HepG2 (cell line): ENCODE results near the gene MYO3B. TPM values are rescaled to one million over a fixed set of nuclear protein-coding genes. Genes with fewer than 3 reads are reported as not detected.

Experiments
- ATAC-seq: fragments of 200-7000 bp; cut with Tn5 transposase; 3 replicates; pipeline ENCODE4 v1.9.1; 2020; ENCODE audit warnings: mild to moderate bottlenecking, moderate library complexity
- BruUV-seq: library from RNA; stranded (reverse); fragments of 400-500 nt; replicated peaks from 2 replicates; lab custom pipeline; 2021; lab: Mats Ljungman, UMichigan
- CTCF ChIA-PET: fragments of 300-600 bp; formaldehyde crosslinking; extraction: SDS; loops from one replicate; lab custom pipeline; 2021; ENCODE audit warnings: low total read pairs, inconsistent platforms, low intra/inter-chr PET ratio; lab: Yijun Ruan, JAX
- POLR2A ChIA-PET: fragments of 350-600 bp; sonication (Branson Sonifier 250); formaldehyde crosslinking; loops from one replicate; lab custom pipeline; 2020; ENCODE audit warnings: antibody characterized with exemption, inconsistent platforms; lab: Yijun Ruan, JAX
- DNase-seq: peaks from one replicate; pipeline ENCODE4 v3.0.0-alpha.2; 2015; ENCODE audit warnings: low spot score
- FAIRE-seq: peaks from 3 replicates; lab custom pipeline; 2011; peaks lifted over from hg19 to GRCh38; lab: Jason Lieb, UNC
- H2AFZ ChIP-seq: one replicate; pipeline ENCODE4 v1.6.1; 2011; ENCODE audit warnings: low read length, inconsistent platforms
- H3K27ac ChIP-seq: fragments of 300-600 bp; 3 replicates; pipeline ENCODE4 v1.8.0; 2011; ENCODE audit warnings: mixed run types, mild to moderate bottlenecking, mixed read lengths, low read length, inconsistent platforms; ENCODE audit not compliant: insufficient read depth; ENCODE audit errors: extremely low read length
- H3K27me3 ChIP-seq, 2 experiments: fragments of 200-600 bp in 1 of 2; 2 replicates in 1 of 2; 3 replicates in 1 of 2; pipeline versions ENCODE4 v1.6.0 to v1.8.0; 2011; ENCODE audit warnings: low read length in 2 of 2, mild to moderate bottlenecking in 2 of 2, moderate library complexity in 2 of 2, inconsistent platforms in 1 of 2; ENCODE audit not compliant: insufficient read depth in 2 of 2, control insufficient read depth in 1 of 2
- H3K36me3 ChIP-seq, 2 experiments: fragments of 200-600 bp in 1 of 2; replicated peaks in 1 of 2; 2 replicates in 1 of 2; 3 replicates in 1 of 2; pipeline versions ENCODE4 v1.5.1 to v1.8.0; 2011; ENCODE audit warnings: low read length in 2 of 2, inconsistent platforms in 1 of 2; ENCODE audit not compliant: insufficient read depth in 2 of 2, control insufficient read depth in 1 of 2
- H3K4me1 ChIP-seq: 2 replicates; pipeline ENCODE4 v1.5.1; 2012; ENCODE audit warnings: low read length, inconsistent platforms; ENCODE audit not compliant: insufficient read depth
- H3K4me2 ChIP-seq: 2 replicates; pipeline ENCODE4 v1.6.0; 2011; ENCODE audit warnings: low read depth, low read length, inconsistent platforms
- H3K4me3 ChIP-seq, 3 experiments: fragments of 200-600 bp in 1 of 3; sonication (generic), shearing (Covaris generic) in 1 of 3; replicated peaks in 1 of 3; 2 replicates each; pipeline ENCODE4 v1.5.1; 2011 to 2016; ENCODE audit warnings: low read length in 3 of 3, inconsistent platforms in 2 of 3, low read depth in 2 of 3, mild to moderate bottlenecking in 2 of 3, control low read depth in 1 of 3, mixed read lengths in 1 of 3; ENCODE audit not compliant: insufficient read depth in 1 of 3
- H3K79me2 ChIP-seq: one replicate; pipeline ENCODE4 v1.6.1; 2011; ENCODE audit warnings: low read length, inconsistent platforms; ENCODE audit not compliant: insufficient read depth
- H3K9ac ChIP-seq: 2 replicates; pipeline ENCODE4 v1.6.0; 2011; ENCODE audit warnings: mild to moderate bottlenecking, low read depth, low read length, inconsistent platforms; ENCODE audit not compliant: insufficient read depth
- H3K9me3 ChIP-seq: 2 replicates; pipeline ENCODE4 v1.5.1; 2012; ENCODE audit warnings: mild to moderate bottlenecking, low read length
- H4K20me1 ChIP-seq: 2 replicates; pipeline ENCODE4 v1.6.0; 2011; ENCODE audit warnings: inconsistent platforms, mild to moderate bottlenecking, low read length, moderate library complexity; ENCODE audit not compliant: insufficient read depth
- GZF1 ChIP-seq: sonication (generic); formaldehyde crosslinking; IDR thresholded peaks from 2 replicates; pipeline ENCODE4 v1.5.1; 2020; ENCODE audit warnings: mild to moderate bottlenecking, missing genetic modification reagents
- HMG20A ChIP-seq: IDR thresholded peaks from 2 replicates; pipeline ENCODE4 v1.6.1; 2016; ENCODE audit warnings: borderline replicate concordance
- HMGA1 ChIP-seq: sonication (generic); formaldehyde crosslinking; conservative IDR thresholded peaks from 2 replicates; pipeline ENCODE4 v1.4.0; 2020; ENCODE audit warnings: missing genetic modification reagents
- HOXA9 ChIP-seq: sonication (generic); formaldehyde crosslinking; IDR thresholded peaks from 2 replicates; pipeline ENCODE4 v1.8.1; 2022; ENCODE audit warnings: missing genetic modification reagents, mild to moderate bottlenecking, moderate library complexity, borderline replicate concordance
- SMAD1 ChIP-seq: sonication (generic); formaldehyde crosslinking; IDR thresholded peaks from 2 replicates; pipeline ENCODE4 v1.4.0; 2020; ENCODE audit warnings: missing genetic modification reagents, low read depth, mild to moderate bottlenecking, borderline replicate concordance
- TRAFD1 ChIP-seq: sonication (generic); formaldehyde crosslinking; IDR thresholded peaks from 2 replicates; pipeline ENCODE4 v1.5.1; 2020; ENCODE audit warnings: missing genetic modification reagents, mild to moderate bottlenecking, borderline replicate concordance
- ZNF367 ChIP-seq: sonication (generic); formaldehyde crosslinking; IDR thresholded peaks from 2 replicates; pipeline ENCODE4 v1.4.0; 2020; ENCODE audit warnings: missing genetic modification reagents, borderline replicate concordance
- ZNF383 ChIP-seq: sonication (generic); formaldehyde crosslinking; IDR thresholded peaks from 2 replicates; pipeline ENCODE4 v1.4.0; 2020; ENCODE audit warnings: missing genetic modification reagents, mild to moderate bottlenecking, borderline replicate concordance
- ZNF850 ChIP-seq: sonication (generic); formaldehyde crosslinking; conservative IDR thresholded peaks from 2 replicates; pipeline ENCODE4 v1.9.0; 2021; ENCODE audit warnings: mild to moderate bottlenecking, missing genetic modification reagents
- WGBS: methylation state at CpG from one replicate; pipeline ENCODE4 v1.1.6; 2017; ENCODE audit warnings: low lambda C conversion rate; 5-methylcytosine and 5-hydroxymethylcytosine counted together
- in situ Hi-C: cut with HindIII; loops from 2 replicates; pipeline ENCODE4 v1.10.0; 2017; ENCODE audit warnings: low pct_unique_long_range_greater_than_20kb; ENCODE audit not compliant: extremely low pct_ligation_motif_present
- intact Hi-C: fragments of 100-400 bp; cut with micrococcal nuclease; formaldehyde crosslinking; loops from one replicate; pipeline ENCODE4 v1.10.0; 2022; ENCODE audit not compliant: unreplicated experiment
- polyA plus RNA-seq, 8 experiments: library from polyadenylated mRNA; depleted of rRNA in 3 of 8; stranded (reverse) in 7 of 8; unstranded in 1 of 8; fragments of >200 nt; fragmentation: Illumina TruSeq in 4 of 8; extraction: Trizol in 4 of 8; gene quantifications; 2 replicates each; pipeline versions ENCODE4 v1.2.1 to v1.2.3, GENCODE V29; 2011 to 2016; ENCODE audit warnings: low read depth in 4 of 8, missing spikeins in 1 of 8, mixed read lengths in 1 of 8; ENCODE audit not compliant: insufficient read depth in 1 of 8
- total RNA-seq, 5 experiments: library from RNA; depleted of rRNA; stranded (reverse); fragments of >200 nt; fragmentation: Illumina TruSeq; extraction: Trizol; gene quantifications; 2 replicates each; pipeline ENCODE4 v1.2.3, GENCODE V29; 2016; ENCODE audit warnings: low read depth in 1 of 5

MYO3B gene
- total and polyA plus RNA-seq, 2 of the 13 experiments (the other 11 are each of a cell fraction or from before 2014, with no cell fraction given): 0.01 TPM; not detected in 1

GRCh38 chr2:170140561-170140960 is 37.4 kb upstream of the MYO3B start (continued):
- TF ChIP-seq GZF1: no peak
- no peak for TF ChIP-seq HOXA9 (CRISPR knock-in tag)
- TF ChIP-seq TRAFD1 (CRISPR knock-in tag): no peak

DNA sequence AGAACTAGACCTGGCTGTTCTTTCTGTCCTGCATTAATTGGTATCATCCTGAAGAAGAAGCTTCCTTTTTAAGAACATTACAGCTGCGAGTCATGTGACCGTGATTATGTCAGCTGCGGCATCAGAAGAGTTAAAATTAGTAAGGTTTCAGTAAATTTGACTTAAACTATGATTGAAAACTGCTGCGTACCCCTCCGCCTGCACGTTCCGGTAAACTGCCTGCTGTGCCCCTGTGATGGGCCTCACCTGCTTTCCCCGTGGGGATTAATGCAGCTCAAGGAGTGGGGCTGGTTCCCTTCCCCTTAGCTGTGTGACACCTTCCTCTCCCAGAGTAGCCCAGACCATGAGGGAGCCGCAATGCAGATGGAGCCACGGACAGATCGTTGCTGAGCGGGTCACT is 36.1 kb upstream of the MYO3B start:
- Histone ChIP-seq H3K4me1 (no peaks in the 10 kb centered on the region), H3K27me3 (peaks cover 8 to 53% of the 10 kb centered on the region in 2 experiments), H3K4me3 (no peak overlapping the region), H4K20me1 (no peaks in the 10 kb centered on the region), H3K9me3 (no peaks in the 10 kb centered on the region), H3K9ac (no peak overlapping the region), H3K79me2 (no peaks in the 10 kb centered on the region), H3K36me3 (no peaks in the 10 kb centered on the region), H3K27ac (no peak overlapping the region), H3K4me2 (no peak overlapping the region), H2AFZ (no peak overlapping the region)
- in situ Hi-C loops (no loop called here), intact Hi-C loops (no loop called here)
- FAIRE-seq: no peak
- POLR2A ChIA-PET: interaction anchor here (1.4 kb wide), 1 partner anchor 14 kb away, joined by 3 read pairs; no protein-coding TSS in a partner anchor
- no TSS peak for BruUV-seq
- CTCF ChIA-PET: no interaction called here
- WGBS: 61% methylated on average over 11 of the region's 12 CpGs
- no peak for TF ChIP-seq ZNF383 (CRISPR knock-in tag)
- no peak for TF ChIP-seq HMG20A (CRISPR knock-in tag)
- TF ChIP-seq HMGA1 (CRISPR knock-in tag): no peak
- no peak for TF ChIP-seq ZNF367 (CRISPR knock-in tag)
- TF ChIP-seq SMAD1 (CRISPR knock-in tag): no peak
- TF ChIP-seq ZNF850: no peak
- no peak for DNase-seq
- ATAC-seq: no peak
